Activated T-helper 9 cell treated with anti-CD3 and anti-CD28 coated beads, Interleukin-2, amount 50 U/mL, for 16 hours (primary cell): ENCODE data around the gene DYSF.

Experiments used
- DNase-seq: peaks from one replicate; pipeline ENCODE4 v3.0.0-alpha.2; 2020; ENCODE audit warnings: low read depth

DYSF gene

DNA sequence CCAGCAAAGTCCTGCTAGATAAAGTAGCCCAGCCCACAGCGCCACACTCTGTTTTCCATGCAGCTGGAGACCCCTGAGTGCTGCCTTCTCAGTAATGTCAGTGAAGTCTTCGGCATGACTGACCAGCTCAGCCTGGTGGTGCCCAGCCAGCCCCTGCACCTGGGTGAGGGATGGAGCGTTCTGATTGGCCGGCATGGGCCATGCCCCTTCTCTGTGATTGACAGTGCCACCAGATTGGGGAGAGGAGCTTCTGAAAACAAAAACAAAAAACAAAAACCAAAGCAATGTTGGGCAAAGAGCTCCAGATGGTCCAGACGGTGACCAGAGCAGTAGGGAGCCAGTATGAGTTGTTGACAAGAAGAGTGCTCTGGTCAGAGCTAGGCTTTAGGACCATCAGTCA, 122.6 kb downstream of the DYSF start:
- no peak for DNase-seq

DNA sequence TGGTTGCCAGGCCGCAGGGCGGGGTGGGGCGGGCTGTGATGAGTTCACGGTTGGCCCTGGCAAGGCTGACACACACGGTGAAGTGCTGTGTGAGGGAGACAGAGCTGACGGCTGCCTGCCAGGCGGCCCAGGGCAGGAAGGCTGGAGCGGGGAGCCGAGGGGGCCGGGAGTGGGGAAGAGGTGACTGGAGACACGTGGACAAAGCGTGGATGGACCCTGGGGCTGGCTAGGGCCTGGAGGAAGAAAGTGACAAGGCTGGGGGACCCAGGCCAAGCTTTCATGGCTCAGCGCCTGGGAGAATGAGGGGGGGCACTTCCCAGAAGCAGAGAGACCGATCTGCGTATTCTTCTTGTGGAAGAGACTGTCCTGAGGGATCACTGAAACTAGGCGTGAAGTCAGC, 123.2 kb downstream of the DYSF start:
- no peak for DNase-seq

DNA sequence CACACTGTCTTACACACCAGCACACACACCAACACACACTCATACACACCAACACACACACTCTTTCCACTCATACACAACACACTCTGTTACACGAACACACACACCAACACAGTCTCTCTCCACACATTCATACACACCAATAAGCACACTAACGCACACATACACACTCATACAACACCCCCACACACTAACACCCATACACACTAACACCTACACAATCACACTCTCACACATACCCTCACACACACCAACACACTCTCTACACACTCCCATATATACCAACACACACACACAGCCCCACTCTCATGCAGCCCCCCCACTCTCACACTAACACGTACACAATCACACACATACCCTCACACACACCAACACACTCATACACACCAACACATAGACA, 123.8 kb downstream of the DYSF start:
- no peak for DNase-seq

DNA sequence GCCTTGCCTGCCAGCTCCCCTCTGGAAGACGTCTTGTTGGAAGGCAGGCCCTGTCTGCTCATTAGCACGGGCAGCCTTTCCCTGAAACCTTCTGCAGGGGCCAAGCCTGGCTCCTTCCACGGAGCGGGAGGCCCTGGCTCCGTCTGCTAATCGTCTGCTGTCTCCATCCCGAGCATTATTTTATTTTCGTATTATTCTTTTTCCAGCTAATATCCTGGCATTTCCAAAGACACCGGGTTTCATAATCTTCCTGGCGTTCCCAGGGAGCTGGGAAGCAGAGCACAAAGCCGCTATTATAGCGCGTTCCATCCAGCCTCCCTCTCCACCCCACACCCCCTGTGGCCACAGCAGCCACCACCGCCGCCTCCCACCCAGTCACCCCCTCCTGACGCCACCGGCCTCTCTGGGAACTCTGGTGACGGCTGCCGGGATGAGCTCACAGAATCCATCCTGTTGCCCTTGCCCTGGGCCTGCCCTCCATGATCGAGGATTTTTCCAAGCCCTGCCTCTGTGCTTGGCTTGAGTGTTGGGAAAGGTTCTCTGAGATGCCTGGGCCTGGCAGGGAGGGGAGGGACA, 125.5 kb downstream of the DYSF start:
- no peak for DNase-seq

DNA sequence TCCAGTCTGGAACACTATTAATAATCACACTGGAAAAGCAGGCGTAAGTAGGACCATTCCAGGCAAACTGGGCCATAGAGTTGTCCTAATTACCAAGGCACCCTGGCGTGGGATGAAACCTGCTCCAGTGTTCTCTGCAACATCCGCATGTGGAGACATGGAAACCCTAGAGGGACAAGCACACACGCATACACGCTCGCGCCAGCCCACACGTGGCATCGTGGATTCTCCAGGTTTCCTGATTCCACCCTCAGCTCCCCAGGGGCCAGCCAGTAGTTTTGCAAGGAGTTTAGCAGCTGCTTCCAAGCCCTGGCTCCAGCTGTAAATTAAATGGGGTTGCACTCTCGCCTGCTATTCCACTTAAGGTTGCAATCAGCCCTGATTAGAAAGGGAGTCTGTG, 127.7 kb downstream of the DYSF start:
- no peak for DNase-seq

DNA sequence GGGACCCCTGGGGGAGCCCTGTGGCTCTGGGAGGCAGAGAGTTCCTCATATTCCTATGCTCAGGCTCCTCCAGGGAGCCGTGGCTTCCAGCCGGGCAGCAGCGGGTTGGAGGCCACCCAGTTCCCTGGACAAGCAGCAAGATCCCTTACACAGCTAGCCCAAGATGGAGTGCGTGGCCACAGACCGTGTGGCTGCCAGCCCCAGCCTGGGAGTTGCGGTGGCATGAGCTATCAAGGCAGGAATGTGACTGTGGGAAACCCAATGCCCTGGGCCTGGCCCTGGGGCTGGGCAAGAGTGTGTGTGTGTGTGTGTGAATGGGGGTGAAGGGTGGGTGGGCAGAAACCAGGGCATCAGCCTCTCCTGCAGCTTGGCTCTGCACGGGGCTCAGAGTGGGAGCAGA, 130.5 kb downstream of the DYSF start:
- DNase-seq, result no peak

DNA sequence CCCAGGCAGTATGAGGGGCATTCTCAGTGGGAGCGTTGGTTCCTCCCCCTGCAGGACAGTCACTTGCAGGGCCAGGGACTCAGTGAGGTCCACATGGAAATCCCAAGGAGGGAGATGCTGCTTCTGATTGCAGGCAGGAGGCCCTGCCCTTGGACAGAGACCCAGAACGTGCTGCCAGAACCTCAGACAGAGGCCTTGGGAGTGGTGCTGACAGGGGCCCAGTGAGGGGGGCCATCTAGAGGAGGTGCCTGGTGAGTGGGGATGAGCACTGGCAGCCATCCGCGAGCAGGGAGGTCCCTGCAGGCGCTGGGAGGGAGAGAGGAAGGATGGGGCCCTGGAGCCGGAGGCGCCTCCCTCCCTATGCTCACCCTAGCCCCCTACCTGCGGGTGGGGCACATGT, 133.1 kb downstream of the DYSF start:
- DNase-seq, result no peak

DNA sequence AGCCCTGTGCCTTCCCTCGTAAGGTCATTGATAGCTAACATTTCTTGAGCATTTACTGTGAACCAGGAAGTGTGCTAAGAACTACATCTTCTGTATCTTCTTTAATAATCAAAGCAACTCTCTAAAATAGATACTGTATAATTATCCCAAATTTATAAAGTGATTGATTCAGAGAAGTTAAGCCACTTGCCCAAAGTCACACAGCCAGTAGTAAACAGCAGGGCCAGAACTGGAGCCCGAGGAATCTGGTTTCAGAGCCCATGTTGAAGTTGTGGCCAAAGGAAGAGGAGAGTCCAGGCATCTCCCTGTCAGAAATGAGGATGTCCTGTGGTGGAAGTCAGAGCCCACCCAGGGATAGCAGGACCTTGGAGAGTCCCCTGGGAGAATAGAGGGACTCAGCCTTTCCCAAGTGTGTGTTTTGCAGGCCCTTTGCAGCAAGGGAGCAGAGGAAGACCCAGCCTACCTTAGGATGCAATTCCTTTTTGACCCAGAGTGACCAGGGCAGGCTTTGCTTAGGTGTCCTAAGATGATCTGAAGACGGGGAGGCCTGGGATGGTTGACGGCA, 134.2 kb downstream of the DYSF start:
- no peak for DNase-seq

DNA sequence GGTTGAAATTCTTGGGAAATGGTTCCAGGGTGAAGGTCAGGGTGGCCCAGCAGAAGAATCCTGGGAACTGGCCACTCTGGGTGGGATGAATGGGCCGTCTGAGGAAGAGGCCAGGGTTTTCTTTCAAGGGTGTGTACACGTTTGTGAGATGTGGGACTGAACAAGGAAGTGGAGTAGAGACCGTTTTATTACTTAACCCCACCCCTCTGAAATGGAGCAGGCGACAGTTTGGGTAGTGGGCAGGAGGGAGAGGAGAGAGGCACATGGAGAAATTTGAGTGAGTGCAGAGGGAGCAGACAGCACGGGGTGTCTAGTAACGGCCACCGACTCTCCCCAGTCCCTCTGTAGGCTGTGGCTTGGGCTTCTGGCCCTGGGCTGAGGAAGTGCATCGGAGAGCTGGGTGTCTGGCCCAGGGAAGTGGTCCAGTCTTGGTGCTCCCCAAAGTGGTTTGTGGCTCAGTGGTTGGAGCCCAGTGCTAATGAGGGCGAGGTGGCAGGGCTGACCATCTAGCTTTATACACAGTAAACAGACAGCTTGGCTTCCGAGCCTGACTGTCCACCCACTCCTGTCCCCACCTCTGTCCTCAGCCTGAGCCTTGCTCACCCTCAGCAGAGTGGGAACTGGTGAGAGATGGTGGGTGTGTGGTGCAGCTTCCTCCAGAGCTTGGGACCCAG, 135.3 kb downstream of the DYSF start:
- no peak for DNase-seq

DNA sequence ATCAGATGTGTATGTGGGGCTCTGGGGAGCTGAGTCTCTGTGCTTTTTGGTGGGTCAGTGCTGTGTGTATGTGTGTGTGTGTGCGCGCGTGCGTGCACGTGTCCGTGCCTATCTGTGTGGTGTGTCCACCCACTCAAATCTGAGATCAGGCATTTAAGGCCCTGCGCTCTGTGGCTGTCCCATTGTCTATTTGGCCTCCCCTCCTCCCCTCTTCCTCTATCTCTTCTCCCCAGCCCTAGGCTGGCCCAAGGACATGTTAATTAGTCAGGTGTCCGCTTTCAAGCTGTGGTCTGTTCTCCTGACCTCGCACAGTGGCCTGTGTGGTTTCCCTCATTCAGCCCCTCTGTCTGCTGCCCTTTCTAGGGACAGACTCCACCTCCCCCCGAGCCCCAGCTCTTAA, 136.4 kb downstream of the DYSF start:
- no peak for DNase-seq

DNA sequence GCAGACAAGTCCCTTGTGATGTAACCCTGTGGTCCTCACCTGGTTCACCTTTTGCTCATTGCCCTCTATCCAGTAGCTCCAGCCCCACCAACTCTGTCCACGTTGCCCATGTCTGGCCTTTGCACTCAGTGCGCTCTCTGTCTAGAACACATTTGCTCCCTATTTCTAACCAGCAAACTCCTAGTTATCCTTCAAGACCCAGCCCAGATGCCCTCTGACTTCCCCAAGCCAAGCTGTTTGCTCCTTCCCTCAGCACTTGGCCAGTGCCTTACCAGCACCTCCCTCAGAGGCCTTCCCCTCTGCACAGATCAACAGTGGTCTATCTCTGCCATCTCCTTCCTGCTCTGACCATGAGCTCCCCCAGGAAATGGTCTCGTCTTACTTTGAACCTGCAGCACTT, 137.7 kb downstream of the DYSF start:
- no peak for DNase-seq

DNA sequence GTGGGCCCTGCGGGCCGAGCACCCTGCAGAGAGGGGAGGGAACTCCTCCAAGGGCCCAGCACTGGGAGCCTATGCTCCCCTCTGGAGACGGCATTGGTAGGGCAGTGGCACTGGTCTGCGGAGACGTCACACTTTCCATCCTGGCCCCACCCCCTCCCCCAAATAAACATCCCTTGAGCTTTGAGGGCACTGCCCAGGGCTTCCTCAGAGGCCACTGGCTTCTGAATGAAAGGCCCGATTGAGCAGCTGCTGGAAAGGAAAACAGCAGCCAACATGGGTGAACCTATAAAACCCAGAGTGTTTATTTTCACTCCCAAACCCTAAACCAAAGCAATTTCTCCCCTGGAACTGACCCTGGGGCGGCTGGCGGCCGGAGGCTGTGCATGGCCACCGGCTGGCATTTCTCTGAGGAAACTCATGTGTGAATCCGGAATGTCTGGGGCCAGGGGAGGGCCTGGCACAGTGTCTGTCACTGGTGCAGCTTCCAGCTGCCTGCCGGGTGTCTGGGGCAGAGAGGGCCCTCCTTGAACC, 138.9 kb downstream of the DYSF start:
- DNase-seq, result no peak

DNA sequence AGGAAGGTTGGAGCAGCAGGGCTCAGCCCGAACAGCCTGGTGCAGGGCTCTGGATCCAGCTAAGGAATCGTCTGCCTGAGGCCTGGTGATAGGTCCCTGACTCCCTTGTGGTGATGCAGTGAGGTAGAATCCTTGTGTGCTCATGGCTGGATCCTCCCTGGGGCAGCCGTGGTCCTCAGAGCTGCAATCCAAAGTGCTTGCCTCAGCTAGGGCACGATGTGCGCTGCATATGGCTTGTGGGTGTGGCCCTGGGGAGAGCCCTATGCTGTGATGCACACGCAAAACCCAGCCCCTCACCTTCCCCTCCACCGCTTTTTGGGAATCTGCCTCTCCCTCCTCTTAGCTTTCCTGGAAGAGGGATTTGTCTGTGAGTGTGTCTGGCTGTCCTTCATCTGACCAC, 142.2 kb downstream of the DYSF start:
- no peak for DNase-seq

DNA sequence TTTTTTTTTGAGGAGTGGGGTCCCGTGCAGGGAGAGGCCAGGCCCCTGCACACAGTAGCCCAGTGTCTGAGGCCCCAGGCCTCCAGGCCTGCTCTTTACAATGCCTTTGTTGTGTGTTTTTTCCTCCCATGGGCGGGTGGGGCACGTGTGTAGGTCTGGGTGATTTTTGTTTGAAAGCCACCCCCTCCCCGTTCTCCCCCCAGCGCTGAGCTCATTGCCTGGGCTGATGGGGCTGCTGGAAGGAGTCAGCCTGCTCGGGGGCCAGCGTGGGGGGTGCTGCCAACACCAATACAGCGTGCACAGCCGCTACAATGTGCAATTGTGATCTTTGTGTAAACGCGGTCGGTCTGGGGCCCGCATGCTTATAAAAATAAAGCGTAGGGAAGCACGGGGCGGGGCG, 142.7 kb downstream of the DYSF start:
- DNase-seq, result no peak

DNA sequence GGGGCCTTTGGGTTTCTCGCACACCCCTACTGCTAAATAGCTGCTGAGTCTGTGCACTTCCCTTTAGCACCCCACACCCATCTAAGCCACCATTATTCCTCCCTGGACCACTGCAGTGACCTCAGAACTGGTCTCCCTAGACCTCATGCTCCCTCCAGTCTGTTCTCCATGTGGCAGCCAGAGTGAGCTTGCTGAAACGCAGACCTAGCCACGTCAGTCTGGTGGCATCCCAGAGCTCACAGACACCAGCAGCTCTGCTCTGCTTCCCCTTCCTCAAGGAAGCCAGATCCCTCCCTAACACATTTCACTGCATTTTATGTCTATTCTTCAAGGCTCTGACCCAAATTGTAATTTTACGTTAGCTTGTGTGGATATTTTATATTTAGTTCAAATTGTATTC, 144.4 kb downstream of the DYSF start:
- DNase-seq, result no peak

DNA sequence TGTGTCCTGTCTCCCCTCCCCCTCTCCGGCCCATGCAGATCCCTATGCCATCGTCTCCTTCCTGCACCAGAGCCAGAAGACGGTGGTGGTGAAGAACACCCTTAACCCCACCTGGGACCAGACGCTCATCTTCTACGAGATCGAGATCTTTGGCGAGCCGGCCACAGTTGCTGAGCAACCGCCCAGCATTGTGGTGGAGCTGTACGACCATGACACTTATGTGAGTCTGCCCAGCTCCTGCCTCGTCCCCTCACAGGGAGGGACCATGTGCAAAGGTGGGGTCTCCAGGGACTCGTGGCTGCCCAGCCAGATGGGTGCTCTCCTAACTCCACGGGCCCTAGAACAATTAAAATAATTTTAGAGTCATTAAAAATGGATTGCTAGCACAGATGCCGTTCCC, 145.2 kb downstream of the DYSF start:
- DNase-seq, result no peak

DNA sequence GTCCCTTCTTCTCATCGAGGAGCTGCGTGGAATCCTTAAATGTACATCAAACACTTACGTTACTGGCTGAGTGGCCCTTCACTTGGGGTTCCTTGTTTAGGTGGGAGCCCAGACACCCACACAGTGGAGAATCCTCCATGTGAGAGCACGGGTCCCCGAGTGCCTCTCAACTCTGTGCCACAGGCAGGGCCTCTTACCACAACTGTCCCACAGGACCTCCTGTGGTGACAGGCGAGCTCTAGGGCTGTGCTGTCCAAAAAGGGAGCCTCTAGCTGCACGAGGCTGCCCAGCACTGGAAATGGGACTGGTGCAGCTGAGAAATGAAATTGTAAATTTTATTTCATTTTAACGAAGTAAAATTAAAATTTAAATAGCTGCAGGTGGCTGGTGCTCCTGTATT, 145.7 kb downstream of the DYSF start:
- DNase-seq, result no peak

DNA sequence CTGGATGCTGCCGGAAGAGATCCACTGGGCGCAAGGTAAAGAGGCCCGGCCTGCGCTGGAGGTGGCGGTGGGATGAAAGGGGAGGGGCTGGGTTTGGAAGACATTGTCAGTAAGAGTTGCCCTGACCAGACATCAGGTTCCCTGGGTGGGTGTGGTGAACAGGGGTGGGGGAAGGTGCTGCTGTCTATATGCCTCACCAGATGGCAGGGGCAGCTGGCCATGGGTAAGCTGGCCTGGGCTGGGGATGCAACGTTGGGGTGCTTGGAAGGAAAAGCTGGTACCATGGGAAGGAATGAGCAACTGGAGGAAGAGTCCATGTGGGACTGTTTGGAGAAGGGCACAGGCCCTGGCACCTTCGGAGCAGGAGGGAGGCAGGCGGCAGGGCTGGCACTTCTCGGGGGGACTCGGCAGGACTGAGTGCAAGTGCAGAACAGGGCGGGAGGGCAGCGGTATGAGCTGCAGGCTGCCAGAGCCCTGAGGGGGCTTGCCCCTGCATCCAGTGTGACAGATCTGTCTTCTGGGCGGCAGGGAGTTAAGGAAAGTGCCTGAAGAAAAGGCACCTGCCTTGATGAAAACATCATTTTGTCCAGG, 146.4 kb downstream of the DYSF start:
- no peak for DNase-seq

DNA sequence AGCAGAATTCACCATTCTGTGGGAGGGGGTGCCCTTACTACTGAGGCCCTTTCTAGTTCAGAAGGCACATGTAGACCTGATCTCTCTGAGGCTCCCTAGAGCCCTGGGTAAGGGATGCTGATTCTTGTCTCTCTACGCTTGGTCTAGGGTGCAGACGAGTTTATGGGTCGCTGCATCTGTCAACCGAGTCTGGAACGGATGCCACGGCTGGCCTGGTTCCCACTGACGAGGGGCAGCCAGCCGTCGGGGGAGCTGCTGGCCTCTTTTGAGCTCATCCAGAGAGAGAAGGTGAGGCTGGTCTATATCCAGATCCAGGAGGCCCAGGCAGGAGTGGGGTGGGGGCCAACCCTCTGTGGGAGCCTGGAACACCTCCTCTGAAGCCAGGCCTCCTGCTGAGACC, 147.2 kb downstream of the DYSF start:
- no peak for DNase-seq

DNA sequence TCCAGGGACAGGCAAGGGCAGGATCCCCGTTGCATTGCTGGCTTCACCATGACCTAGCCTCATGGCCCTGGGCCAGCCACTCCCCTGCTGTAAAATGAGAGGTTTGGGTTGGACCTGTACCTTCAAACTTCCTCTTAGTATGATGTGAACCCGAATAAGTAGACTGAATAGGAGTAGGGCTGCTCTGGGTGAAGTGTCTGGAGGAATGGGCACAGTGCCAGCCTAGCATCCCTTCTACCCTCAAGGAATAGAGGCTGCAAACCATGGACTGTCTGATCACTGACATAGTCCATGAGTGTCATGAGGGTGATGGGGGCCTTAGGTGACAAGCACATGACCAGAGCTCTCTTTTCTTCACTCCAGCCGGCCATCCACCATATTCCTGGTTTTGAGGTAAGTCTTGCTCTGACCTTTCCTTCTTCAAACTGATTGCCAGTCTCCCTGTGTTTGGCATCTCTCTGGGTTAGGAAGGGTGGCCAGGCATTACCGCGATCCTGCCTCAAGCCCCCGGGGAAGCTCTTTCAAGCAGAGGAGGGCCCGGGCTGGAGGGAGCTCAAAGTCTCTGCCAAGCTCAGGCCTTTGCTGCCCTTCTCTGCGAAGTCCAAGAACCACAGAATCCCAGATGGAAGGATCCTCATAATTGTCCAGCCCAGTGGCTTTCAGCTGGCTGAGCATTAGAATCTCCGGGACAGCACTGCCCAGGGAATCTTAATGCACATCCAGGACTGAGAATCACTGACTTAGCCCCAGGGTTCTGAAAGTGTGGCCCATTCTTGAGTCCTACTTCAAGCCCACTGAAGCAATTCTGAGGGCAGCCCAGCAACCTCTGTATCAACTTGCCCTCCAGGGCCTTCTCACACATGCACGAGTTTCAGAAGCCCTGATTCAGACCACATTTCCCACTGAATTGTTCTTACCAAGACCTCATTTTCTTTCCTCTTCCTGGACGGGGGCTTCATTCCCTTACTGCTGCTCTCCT, 148.1 kb downstream of the DYSF start:
- no peak for DNase-seq

DNA sequence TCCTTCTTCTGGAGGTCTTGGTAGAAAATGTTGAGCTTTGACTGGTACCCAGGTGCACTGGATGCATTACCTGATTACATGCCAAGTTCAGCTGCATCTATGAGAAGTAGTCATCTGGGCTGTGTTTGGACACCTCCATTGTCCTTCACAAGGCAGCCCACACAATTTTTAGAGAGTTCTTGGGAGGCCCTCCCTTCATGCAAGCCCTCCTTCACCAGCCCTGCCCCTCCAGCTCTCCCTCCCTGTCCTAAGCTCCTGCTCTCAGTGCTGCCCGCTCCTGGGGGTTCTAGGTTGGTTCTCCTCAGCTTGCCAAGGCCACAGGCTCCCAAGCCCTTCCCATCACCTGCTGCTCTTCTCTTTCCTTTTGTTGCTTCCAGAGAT, 148.7 kb downstream of the DYSF start:
- DNase-seq, result no peak

DNA sequence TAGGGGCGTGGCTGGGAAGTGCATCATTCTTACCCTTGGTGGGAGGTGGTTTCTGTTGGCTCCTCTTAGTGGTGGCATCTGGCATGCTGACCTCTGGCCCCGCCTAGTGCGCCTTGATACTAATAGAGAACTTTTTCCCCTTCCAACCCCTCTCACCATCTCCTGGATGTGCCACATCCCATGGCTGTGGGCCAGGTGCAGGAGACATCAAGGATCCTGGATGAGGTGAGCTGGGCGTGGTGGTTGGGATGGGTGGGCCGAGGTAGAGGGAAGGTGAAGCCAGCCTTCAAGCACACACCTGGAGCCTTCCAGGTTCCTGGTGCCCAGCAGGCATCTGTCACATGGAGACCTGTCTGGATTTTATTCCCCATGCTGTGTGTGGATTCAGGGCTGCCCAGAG, 149.2 kb downstream of the DYSF start:
- DNase-seq, result no peak
